SK-N-SH treated with all-trans-retinoic acid at 6 μM for 48 hours (cell line): Measurements from ENCODE around the gene KREMEN2.

ENCODE experiments used
- ATAC-seq: fragments of 200-7000 bp; cut with Tn5 transposase; 3 replicates; pipeline ENCODE4 v1.9.1; 2020; ENCODE audit warnings: mild to moderate bottlenecking, moderate library complexity
- BACH2 ChIP-seq: fragments of 250-450 bp; sonication (Bioruptor Pico); IDR thresholded peaks from 2 replicates; pipeline ENCODE4 v1.9.0; 2021; ENCODE audit warnings: mild to moderate bottlenecking, borderline replicate concordance
- CREB5 ChIP-seq: fragments of 250-450 bp; sonication (Bioruptor Pico); IDR thresholded peaks from 2 replicates; pipeline ENCODE4 v1.5.1; 2020; ENCODE audit warnings: low read depth, mild to moderate bottlenecking, moderate library complexity
- CSDC2 ChIP-seq: fragments of 250-450 bp; sonication (Bioruptor Pico); IDR thresholded peaks from 2 replicates; pipeline ENCODE4 v1.5.0; 2020; ENCODE audit warnings: mild to moderate bottlenecking, moderate library complexity
- CSRNP3 ChIP-seq: fragments of 250-450 bp; sonication (Bioruptor Pico); IDR thresholded peaks from 2 replicates; pipeline ENCODE4 v1.5.1; 2021; ENCODE audit warnings: mild to moderate bottlenecking, moderate library complexity
- ESRRG ChIP-seq: fragments of 250-450 bp; sonication (Bioruptor Pico); IDR thresholded peaks from 2 replicates; pipeline ENCODE4 v1.6.1; 2021; ENCODE audit warnings: mild to moderate bottlenecking
- OSR1 ChIP-seq: fragments of 250-450 bp; sonication (Bioruptor Pico); IDR thresholded peaks from 2 replicates; pipeline ENCODE4 v1.8.0; 2022; ENCODE audit warnings: moderate library complexity, mild to moderate bottlenecking, inconsistent platforms
- PATZ1 ChIP-seq: fragments of 250-450 bp; sonication (Bioruptor Pico); IDR thresholded peaks from 2 replicates; pipeline ENCODE4 v1.8.0; 2020; ENCODE audit warnings: mild to moderate bottlenecking, moderate library complexity, borderline replicate concordance
- PPARA ChIP-seq: fragments of 250-450 bp; sonication (Bioruptor Pico); IDR thresholded peaks from 2 replicates; pipeline ENCODE4 v1.5.0; 2020; ENCODE audit warnings: mild to moderate bottlenecking, borderline replicate concordance
- RARB ChIP-seq: fragments of 250-450 bp; sonication (Bioruptor Pico); IDR thresholded peaks from 2 replicates; pipeline ENCODE4 v1.8.0; 2021; ENCODE audit warnings: mild to moderate bottlenecking, moderate library complexity
- SNAI2 ChIP-seq: fragments of 250-450 bp; sonication (Bioruptor Pico); IDR thresholded peaks from 2 replicates; pipeline ENCODE4 v1.5.0; 2020; ENCODE audit warnings: mild to moderate bottlenecking, moderate library complexity
- TCF4 ChIP-seq: fragments of 250-450 bp; sonication (Bioruptor Pico); IDR thresholded peaks from 2 replicates; pipeline ENCODE4 v1.8.0; 2021; ENCODE audit warnings: mild to moderate bottlenecking, moderate library complexity, borderline replicate concordance
- TSHZ2 ChIP-seq: fragments of 250-450 bp; sonication (Bioruptor Pico); IDR thresholded peaks from 2 replicates; pipeline ENCODE4 v1.5.0; 2020; ENCODE audit warnings: mild to moderate bottlenecking, moderate library complexity
- ZC3H10 ChIP-seq: fragments of 250-450 bp; sonication (Bioruptor Pico); IDR thresholded peaks from 2 replicates; pipeline ENCODE4 v1.5.1; 2021; ENCODE audit warnings: mild to moderate bottlenecking, moderate library complexity
- ZFP30 ChIP-seq: fragments of 450-650 bp; formaldehyde crosslinking; IDR thresholded peaks from 2 replicates; pipeline ENCODE4 v1.5.0; 2022; ENCODE audit warnings: mild to moderate bottlenecking, moderate library complexity
- ZNF565 ChIP-seq: fragments of 450-650 bp; formaldehyde crosslinking; conservative IDR thresholded peaks from 2 replicates; pipeline ENCODE4 v1.5.0; 2020; ENCODE audit warnings: low read depth, mild to moderate bottlenecking, moderate library complexity
- ZNF70 ChIP-seq: fragments of 450-650 bp; formaldehyde crosslinking; IDR thresholded peaks from 2 replicates; pipeline ENCODE4 v1.5.0; 2020; ENCODE audit warnings: mild to moderate bottlenecking, moderate library complexity
- ZNF8 ChIP-seq: fragments of 450-650 bp; formaldehyde crosslinking; IDR thresholded peaks from 2 replicates; pipeline ENCODE4 v1.5.0; 2020; ENCODE audit warnings: mild to moderate bottlenecking, moderate library complexity

KREMEN2 gene

GRCh38 chr16:2953706-2954627, 10.1 kb upstream of the KREMEN2 start:
- TF ChIP-seq PATZ1 (CRISPR knock-in tag) (no peak), ZC3H10 (CRISPR knock-in tag) (no peak), RARB (CRISPR knock-in tag) (no peak), CREB5 (CRISPR knock-in tag) (no peak), OSR1 (no peak), PPARA (CRISPR knock-in tag) (no peak), ZNF70 (CRISPR knock-in tag) (no peak), SNAI2 (CRISPR knock-in tag) (no peak), ZFP30 (CRISPR knock-in tag) (no peak), TSHZ2 (CRISPR knock-in tag) (no peak), ZNF565 (CRISPR knock-in tag) (no peak), TCF4 (CRISPR knock-in tag) (no peak), CSRNP3 (CRISPR knock-in tag) (no peak), BACH2 (CRISPR knock-in tag) (no peak), CSDC2 (CRISPR knock-in tag) (no peak)
- ATAC-seq: no peak

GRCh38 chr16:2954656-2955381, 9.3 kb upstream of the KREMEN2 start:
- no peak for ATAC-seq
- TF ChIP-seq ZNF8 (CRISPR knock-in tag) (no peak), TCF4 (CRISPR knock-in tag) (no peak), ZNF70 (CRISPR knock-in tag) (no peak), ESRRG (CRISPR knock-in tag) (no peak), ZNF565 (CRISPR knock-in tag) (no peak), TSHZ2 (CRISPR knock-in tag) (no peak), RARB (CRISPR knock-in tag) (no peak), OSR1 (no peak)

GRCh38 chr16:2955438-2955778, 8.7 kb upstream of the KREMEN2 start:
- TF ChIP-seq ZNF565 (CRISPR knock-in tag) (no peak), OSR1 (no peak), RARB (CRISPR knock-in tag) (no peak)
- no peak for ATAC-seq
